Activated T-cell treated with anti-CD3 and anti-CD28 coated beads, Interleukin-2, amount 50 U/mL, for 72 hours (primary cell): ENCODE results near the gene NSDHL. TPM values are rescaled to one million over a fixed set of nuclear protein-coding genes. Genes with fewer than 3 reads are reported as not detected.

Experiments
- ATAC-seq, 2 donors: fragments of 150-1000 bp; cut with Tn5 transposase; replicated peaks in 1 of 2; 2 replicates each; pipeline ENCODE4 v1.10.0; 2021; ENCODE audit warnings: moderate library complexity in 2 of 2, mild to moderate bottlenecking in 1 of 2
- DNase-seq, 2 donors: peaks; one replicate each; pipeline ENCODE4 v3.0.0; 2021 to 2022; ENCODE audit warnings: mixed read lengths in 1 of 2
- H3K27ac Mint-ChIP-seq: one replicate; pipeline ENCODE4 v1.8.0; 2022; ENCODE audit warnings: mild to moderate bottlenecking, moderate library complexity, mixed read lengths
- H3K27me3 Mint-ChIP-seq: one replicate; pipeline ENCODE4 v1.8.0; 2022; ENCODE audit warnings: low read depth, mixed read lengths
- H3K36me3 Mint-ChIP-seq, 2 donors: one replicate each; pipeline ENCODE4 v1.8.0; 2022; ENCODE audit warnings: mixed read lengths in 2 of 2, mild to moderate bottlenecking in 1 of 2; ENCODE audit not compliant: insufficient read depth in 2 of 2
- H3K4me1 Mint-ChIP-seq: one replicate; pipeline ENCODE4 v1.8.0; 2022; ENCODE audit warnings: low read depth, mixed read lengths
- H3K4me3 Mint-ChIP-seq, 2 donors: one replicate each; pipeline ENCODE4 v1.8.0; 2022; ENCODE audit warnings: mild to moderate bottlenecking in 2 of 2, mixed read lengths in 2 of 2, moderate library complexity in 2 of 2
- H3K9me3 Mint-ChIP-seq, 2 donors: one replicate each; pipeline ENCODE4 v1.8.0; 2022; ENCODE audit warnings: mixed read lengths in 2 of 2
- total RNA-seq, 2 donors: library from RNA; stranded (reverse); gene quantifications; one replicate each; pipeline ENCODE4 v1.2.3, GENCODE V29; 2022

NSDHL gene
- total RNA-seq, 2 donors from 2014 or later: 10.8 to 13.9 TPM

DNA sequence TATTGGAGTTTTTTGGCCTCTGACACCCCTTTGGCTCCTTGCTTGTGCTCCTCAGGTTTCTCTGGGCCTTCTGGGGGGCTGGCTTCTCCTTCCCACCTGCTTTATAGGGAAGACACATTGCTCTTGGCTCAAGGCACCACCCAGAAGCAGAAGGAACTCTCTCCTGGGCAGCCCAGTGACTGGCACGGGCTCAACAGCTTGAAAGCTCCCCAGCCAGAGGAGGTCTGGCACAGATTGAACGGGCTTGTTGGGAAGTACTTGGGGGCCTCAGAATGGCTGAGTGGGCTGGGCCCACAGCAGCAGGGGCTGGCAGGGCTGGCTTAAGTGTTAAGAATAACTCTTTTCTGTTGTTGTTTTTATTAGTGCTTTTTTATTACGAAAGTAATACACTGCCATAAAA lies 55.9 kb downstream of the NSDHL start:
- Mint-ChIP-seq H3K4me3 (no peak overlapping the region), H3K9me3 (no peaks in the 10 kb centered on the region), H3K36me3 (no peaks in the 10 kb centered on the region), H3K27ac (no peak overlapping the region), H3K4me1 (no peaks in the 10 kb centered on the region), H3K27me3 (peaks cover 73% of the 10 kb centered on the region)
- no peak for ATAC-seq
- no peak for DNase-seq

DNA sequence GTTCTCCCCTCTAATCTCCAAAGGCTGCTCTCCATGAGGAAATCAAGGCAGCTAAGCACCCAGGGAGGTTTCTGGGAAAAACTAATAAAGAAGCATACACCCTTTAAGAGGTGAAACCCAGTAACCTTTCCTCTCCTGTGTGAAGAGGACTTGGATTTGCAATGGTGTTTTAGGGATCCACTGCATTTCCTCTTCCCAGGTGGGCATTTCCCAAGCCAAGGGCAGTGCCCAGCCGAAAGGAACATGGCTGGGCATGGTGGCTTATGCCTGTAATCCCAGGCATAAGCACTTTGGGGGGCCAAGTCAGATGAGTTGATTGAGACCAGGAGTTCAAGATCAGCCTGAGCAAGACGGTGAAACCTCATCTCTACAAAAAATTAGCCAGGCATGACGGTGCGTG lies 61.6 kb downstream of the NSDHL start:
- DNase-seq (no peak), ATAC-seq (no peak)
- H3K4me3 Mint-ChIP-seq: no peak overlapping the region
- no peaks in the 10 kb centered on the region for H3K36me3 Mint-ChIP-seq
- no peaks in the 10 kb centered on the region for H3K9me3 Mint-ChIP-seq
- no peaks in the 10 kb centered on the region for H3K4me1 Mint-ChIP-seq
- peaks cover 58% of the 10 kb centered on the region for H3K27me3 Mint-ChIP-seq
- H3K27ac Mint-ChIP-seq: no peak overlapping the region

DNA sequence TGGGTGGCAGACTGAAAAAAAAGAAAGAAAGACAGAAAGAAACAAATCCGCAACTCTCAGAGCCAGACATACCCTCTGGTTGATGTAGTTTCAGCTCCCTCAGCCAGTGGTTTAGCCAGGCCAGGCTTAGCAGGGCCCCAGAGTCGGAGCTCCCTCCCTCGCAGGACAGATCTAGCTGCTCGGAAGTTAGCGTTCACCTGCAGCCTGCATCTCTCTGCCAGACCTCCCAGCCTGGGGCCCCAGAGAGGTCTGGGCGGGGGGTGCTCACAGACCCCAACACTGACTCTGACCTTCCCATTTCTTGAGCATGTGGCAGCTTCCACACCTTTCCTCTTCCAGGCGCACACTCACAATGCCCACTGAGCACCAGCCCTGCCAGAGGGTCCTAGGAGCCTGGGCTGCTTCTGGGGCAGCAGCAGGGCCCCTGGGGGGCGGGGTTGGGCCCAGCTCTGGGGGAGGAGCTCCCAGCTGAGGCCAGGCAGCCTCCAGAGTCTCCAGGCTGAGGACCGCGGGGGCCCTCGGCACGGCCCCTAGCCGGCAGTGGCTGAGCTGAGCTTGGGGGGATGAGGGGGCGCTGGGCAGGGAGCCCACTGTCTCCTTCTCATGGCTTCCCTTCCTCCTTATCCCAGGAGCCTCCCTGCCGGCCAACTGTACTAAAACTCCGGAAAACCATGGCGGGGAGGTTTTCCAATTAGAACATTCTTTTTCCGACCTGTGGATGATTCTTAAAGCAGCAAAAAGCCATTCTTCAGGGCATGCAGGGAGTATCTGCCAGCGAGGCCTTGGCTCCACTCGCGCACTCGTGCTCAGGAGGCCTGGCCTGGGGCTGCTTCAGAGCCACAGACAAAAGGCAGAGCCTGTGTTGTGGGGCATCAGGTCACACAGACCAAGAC lies 62.4 kb downstream of the NSDHL start:
- no peak for DNase-seq
- Mint-ChIP-seq H3K27me3 (peaks cover 51% of the 10 kb centered on the region), H3K4me3 (no peak overlapping the region), H3K9me3 (no peaks in the 10 kb centered on the region), H3K36me3 (no peaks in the 10 kb centered on the region), H3K27ac (no peak overlapping the region), H3K4me1 (no peaks in the 10 kb centered on the region)
- no peak for ATAC-seq

DNA sequence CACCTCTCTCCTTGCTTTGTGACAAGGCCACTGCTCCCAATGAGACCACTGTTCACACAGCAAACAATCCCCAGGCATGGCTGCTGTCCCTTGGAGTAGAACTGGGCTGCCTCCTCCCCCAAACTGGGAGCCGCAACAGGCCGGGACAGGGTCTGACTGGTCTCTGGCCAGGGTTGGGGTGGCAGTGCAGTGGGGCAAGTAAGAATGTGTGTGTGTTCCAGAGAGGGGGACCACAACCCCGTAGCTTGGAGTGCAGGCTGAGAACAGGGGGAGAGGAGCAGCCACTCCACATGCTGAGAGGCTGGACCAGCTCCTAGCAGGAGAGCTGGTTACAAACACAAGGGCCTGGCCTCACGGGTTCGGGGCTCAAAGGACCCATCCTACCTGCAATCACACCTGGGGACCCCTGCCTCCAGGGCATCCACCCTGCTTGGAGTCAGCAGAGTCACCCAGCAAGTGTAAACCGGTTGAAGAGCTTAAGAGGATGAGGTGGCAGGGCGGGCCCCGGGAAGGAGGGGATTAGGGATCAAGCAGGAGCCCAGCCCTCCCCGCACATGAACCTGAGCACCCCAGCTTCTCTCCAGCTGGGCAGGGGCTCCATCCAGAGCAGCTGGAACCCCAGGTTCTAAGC lies 63.2 kb downstream of the NSDHL start:
- no peak for ATAC-seq

DNA sequence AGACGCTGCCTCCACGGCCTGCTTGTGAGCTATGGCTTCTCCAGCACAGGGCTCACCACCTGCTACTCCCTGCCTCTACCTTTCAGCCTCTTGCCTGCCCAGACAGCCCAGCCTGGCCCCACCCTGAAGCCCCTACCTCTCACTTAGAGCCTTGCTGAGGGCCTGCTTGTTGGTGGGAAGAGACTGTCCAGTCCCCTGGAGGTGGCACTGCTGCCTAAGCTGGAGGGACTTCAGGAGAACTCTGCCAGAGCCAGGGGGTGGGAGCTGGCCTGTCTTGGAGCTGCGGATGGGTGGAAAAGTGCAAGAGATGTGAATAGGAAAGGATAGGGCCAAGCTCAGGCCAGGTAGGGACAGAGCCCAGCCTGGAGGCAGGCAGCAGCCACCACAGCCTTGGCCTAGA lies 64.3 kb downstream of the NSDHL start:
- Mint-ChIP-seq H3K4me3 (no peak overlapping the region), H3K4me1 (no peaks in the 10 kb centered on the region), H3K36me3 (no peaks in the 10 kb centered on the region), H3K27me3 (peaks cover 43% of the 10 kb centered on the region), H3K9me3 (no peaks in the 10 kb centered on the region), H3K27ac (no peak overlapping the region)
- DNase-seq (no peak), ATAC-seq (no peak)

More for the DNA sequence above, 63.2 kb downstream of the NSDHL start:
- Mint-ChIP-seq H3K27ac (no peak overlapping the region), H3K27me3 (peaks cover 44% of the 10 kb centered on the region), H3K4me3 (no peak overlapping the region), H3K9me3 (no peaks in the 10 kb centered on the region), H3K36me3 (no peaks in the 10 kb centered on the region), H3K4me1 (no peaks in the 10 kb centered on the region)
- DNase-seq: no peak

DNA sequence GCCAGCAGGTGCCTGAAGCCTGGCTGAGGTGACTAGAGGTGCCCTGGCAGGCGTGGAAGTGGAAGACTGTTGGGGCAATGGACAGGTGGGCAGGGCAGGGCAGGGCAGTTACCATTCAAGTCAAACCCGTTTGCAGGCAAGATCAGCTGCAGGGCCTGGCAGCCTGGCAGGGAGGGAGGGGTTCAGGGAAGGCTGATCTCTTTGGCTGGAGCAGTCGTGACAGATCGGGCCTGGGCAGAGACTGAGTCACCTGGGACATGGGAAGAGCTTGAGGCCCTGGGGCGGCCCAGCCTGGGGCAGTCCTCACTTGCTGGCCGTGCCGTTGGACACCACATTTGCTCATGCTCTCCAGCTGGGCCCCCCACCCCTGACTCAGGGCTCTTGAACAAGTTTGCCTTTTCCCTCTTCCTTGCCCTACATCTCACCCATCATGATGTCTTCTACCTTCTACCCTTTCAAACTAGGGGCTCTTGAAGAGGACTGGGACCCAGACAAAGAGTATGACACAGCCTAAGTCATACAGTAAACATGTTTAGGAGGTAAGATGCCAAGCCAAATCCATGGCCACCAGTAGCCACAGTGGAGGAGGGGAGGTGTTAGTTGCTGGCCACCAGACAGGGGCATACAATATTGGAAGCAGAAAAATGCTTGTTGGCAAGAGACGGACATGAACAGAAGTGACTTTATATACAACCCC lies 65.0 kb downstream of the NSDHL start:
- Mint-ChIP-seq H3K27me3 (peaks cover 40% of the 10 kb centered on the region), H3K4me3 (no peak overlapping the region), H3K36me3 (no peaks in the 10 kb centered on the region), H3K9me3 (no peaks in the 10 kb centered on the region), H3K27ac (no peak overlapping the region), H3K4me1 (peaks cover 3% of the 10 kb centered on the region)
- no peak for DNase-seq
- no peak for ATAC-seq

DNA sequence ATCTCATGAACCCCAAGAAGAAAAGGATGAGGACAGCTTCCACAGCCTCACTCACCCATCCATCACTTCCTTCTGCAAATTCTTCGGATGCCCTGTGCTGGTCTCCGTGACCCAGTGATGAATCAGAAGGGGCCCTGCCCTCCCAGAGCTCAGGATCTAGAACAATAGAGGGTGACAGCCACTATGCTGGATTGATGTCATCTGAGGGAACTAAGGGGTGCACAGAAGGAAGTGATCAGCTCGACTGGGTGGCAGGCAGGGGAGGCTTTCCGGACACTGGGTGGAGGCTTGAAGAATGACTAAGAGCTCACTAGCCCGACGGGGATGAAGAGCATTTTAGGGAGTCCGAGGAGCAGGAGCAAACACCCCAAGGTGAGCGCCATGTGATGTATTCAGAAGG lies 65.6 kb downstream of the NSDHL start:
- no peaks in the 10 kb centered on the region for H3K36me3 Mint-ChIP-seq
- peaks cover 8% of the 10 kb centered on the region for H3K4me1 Mint-ChIP-seq
- H3K27me3 Mint-ChIP-seq: peaks cover 36% of the 10 kb centered on the region
- peak overlapping the region in 1 of 2 donors; percentile 1 for H3K4me3 Mint-ChIP-seq
- H3K27ac Mint-ChIP-seq: no peak overlapping the region
- DNase-seq (no peak), ATAC-seq (no peak)
- H3K9me3 Mint-ChIP-seq: no peaks in the 10 kb centered on the region

DNA sequence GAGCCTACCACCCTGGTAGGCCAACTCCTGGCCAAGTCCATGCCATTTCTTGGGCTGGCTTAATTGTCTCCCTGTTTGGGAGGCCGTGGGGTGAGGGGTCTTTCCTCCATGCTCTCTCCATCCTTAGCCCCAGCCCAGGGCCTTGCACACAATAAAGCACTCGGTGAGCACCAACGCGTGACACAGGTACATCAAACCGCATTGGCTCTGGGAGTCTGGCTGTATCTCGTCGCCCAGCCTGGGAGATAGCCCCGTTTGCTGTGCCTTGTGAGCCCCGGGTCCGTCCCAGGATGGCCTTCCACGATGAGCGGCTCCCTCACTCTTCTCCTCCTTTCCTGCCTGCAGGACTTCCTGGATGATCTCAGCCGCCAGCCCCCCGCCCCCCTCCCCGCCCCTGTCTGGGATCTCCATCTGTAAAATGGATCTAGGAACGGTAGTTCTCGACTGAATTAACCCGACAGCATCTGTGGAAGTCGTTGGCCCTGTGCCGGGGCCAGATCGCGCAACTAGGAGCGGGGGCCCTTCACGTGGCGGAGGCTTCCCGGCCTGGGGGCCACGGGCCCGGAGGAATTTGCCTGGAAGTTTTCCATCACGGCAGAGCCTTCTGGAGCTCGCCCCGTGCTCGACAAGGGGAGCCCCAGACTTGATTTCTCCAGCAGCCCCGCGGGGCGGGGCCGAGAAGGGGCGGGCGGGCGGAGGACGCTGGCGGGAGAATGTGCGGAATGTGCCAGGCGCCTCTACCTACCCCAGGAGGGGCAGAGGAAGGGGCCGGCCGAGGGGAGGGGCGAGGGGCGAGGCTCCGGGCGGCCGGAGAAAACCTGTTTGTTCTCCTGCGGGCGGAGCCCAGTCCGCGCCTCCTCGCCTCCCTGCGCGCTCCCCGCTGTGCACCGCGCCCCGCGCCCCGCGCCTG lies 66.6 kb downstream of the NSDHL start, which contains the start of gene ZNF185:
Gene ZNF185, plus strand, starts transcription at position 846 of the 910 bp plus-strand sequence. CDS start 16,423 bp downstream, outside the sequence.
- peaks cover 8% of the 10 kb centered on the region for H3K4me1 Mint-ChIP-seq
- peak within 1 kb of the TSS in 1 of 2 donors; percentile 18 for H3K4me3 Mint-ChIP-seq
- H3K27ac Mint-ChIP-seq: no peak within 1 kb of the TSS
- H3K9me3 Mint-ChIP-seq: no peaks in the 10 kb centered on the region
- ATAC-seq (peak; percentile 26 to 53), DNase-seq (peak in 1 of 2 donors; percentile 24)
- no peaks in the 10 kb centered on the region for H3K36me3 Mint-ChIP-seq
- H3K27me3 Mint-ChIP-seq: peaks cover 34% of the 10 kb centered on the region

DNA sequence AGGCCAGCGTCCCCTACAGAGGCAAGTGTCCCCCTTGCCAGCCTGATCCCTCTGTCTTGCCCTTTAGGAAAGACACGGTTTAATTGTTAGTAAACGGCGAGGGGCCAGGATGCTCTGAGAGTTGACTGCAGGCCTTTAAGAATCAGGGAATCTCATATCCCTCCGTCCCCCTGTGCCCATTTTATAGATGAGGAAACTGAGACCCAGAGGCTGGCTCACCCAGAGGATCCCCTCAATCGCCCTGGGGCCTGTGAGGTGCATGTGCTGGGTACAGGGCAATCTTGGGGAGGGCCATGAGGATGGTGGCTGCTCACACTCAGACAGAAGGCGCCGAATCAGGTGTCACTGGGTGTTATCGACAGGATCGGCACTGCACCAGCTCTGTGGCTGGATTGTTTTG lies 67.6 kb downstream of the NSDHL start:
- Mint-ChIP-seq H3K4me1 (peaks cover 8% of the 10 kb centered on the region), H3K4me3 (no peak overlapping the region), H3K27ac (no peak overlapping the region), H3K9me3 (no peaks in the 10 kb centered on the region), H3K27me3 (peaks cover 34% of the 10 kb centered on the region), H3K36me3 (no peaks in the 10 kb centered on the region)
- DNase-seq (no peak), ATAC-seq (no peak)

DNA sequence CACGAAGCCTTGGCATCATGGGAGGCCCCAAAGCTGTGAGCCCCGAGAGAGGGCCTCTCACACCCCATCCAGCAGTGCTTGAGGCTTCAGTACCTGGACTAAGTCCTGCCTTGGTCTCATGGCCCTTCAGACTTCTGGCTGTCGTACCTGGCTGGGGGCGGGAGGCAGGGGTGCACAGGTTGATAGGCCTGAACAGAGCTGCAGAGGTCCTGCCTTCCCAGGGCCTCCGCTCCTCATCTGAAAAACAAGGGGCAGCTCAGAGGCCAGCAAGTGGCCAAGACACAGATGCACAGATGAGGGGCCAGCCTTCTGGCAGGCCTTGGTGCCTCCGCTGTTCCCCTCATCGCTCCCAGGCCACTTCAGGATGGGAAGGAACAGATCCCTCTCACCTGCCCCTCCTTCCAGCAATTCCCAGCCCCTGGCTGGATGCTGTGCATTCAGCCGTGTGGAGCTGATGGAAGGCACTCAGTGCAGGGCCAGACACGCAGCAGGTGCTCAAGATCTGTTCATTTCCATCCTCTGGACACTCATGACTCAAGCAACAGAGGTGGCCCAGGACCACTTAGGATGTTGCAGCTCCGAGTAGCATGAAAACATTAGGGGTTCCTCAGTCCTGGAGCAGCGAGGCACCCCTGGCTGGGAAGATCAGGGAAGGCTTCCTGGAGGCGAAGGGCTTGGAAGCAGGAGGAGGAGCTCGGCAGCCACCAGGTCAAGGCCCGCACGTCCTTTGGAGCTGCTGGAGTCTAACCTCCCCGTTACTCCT lies 68.4 kb downstream of the NSDHL start:
- Mint-ChIP-seq H3K4me3 (no peak overlapping the region), H3K4me1 (peaks cover 8% of the 10 kb centered on the region), H3K9me3 (no peaks in the 10 kb centered on the region), H3K36me3 (no peaks in the 10 kb centered on the region), H3K27ac (no peak overlapping the region), H3K27me3 (peaks cover 41% of the 10 kb centered on the region)
- no peak for ATAC-seq
- no peak for DNase-seq

DNA sequence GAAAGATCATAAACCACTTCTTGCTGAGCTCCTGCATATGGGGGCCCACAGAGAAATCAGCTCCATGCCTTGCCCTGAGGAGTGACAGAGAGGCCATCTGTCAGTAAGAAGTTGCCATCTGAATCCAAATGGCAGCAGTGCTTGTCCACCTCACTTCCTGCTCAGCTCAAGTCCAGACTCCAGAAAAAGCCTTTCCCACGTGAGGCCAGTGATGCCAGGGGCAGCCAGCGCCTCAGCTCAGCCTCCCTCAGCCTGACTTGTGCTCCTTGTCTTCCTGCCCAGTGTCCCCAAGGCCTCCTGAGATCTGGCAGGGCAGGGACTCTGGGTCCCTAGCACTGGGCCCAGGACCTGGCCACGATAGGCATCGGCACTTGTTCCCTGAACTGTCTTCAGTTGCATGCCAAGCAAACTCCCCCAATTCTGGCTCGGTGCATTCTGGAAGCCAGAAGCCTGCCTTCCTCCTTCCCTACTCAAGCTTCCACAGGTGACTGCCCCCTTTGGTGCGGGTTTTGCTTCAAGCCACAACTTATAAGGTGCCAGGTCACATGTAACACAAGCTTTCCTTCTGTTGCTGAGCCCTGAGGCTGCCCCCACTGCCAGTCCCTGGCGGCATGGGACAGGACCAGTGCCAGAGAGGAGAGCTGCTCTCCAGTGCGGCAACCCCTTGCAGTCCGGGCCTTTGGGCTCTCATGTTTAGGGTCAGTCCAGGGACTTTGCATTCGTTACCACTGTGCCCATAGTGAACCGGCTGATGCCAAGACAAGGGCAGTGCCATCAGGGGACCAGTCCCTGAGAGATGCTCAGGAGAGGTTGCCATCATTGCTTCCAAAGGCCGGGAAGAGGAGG lies 69.2 kb downstream of the NSDHL start:
- peaks cover 41% of the 10 kb centered on the region for H3K27me3 Mint-ChIP-seq
- H3K4me3 Mint-ChIP-seq: no peak overlapping the region
- no peaks in the 10 kb centered on the region for H3K9me3 Mint-ChIP-seq
- peaks cover 8% of the 10 kb centered on the region for H3K4me1 Mint-ChIP-seq
- no peak for ATAC-seq
- no peak for DNase-seq
- H3K27ac Mint-ChIP-seq: no peak overlapping the region
- no peaks in the 10 kb centered on the region for H3K36me3 Mint-ChIP-seq
